H9 (cell line): ENCODE data around the gene MZF1. TPM values are rescaled to one million over a fixed set of nuclear protein-coding genes. Genes with fewer than 3 reads are reported as not detected.
A peak's percentile ranks its signal among the peaks of the same experiment; 100 is the strongest.
"Not testable (repeated sequence)": the region's sequence is repeated elsewhere in the genome, so short reads cannot be mapped to it uniquely, and the experiment has no call there.

Source experiments
- DNase-seq: peaks from one replicate; pipeline ENCODE4 v3.0.0-alpha.2; 2017
- H2AFZ ChIP-seq: one replicate; pipeline ENCODE4 v1.6.1; 2013; ENCODE audit warnings: mild to moderate bottlenecking, low read length, control low read depth, moderate library complexity
- H2AK5ac ChIP-seq: 2 replicates; pipeline ENCODE4 v1.6.1; 2013; ENCODE audit warnings: low read length, control low read depth, mixed read lengths; ENCODE audit not compliant: insufficient read length
- H2BK120ac ChIP-seq: one replicate; pipeline ENCODE4 v1.6.1; 2013; ENCODE audit warnings: low read depth, mild to moderate bottlenecking, low read length, control low read depth, inconsistent platforms; ENCODE audit not compliant: poor library complexity, severe bottlenecking
- H2BK12ac ChIP-seq: 2 replicates; pipeline ENCODE4 v1.6.1; 2013; ENCODE audit warnings: low read length, control low read depth, mixed read lengths, low read depth; ENCODE audit not compliant: insufficient read length
- H2BK15ac ChIP-seq: 2 replicates; pipeline ENCODE4 v1.6.1; 2013; ENCODE audit warnings: low read depth, low read length, control low read depth
- H2BK20ac ChIP-seq: one replicate; pipeline ENCODE4 v1.6.1; 2013; ENCODE audit warnings: low read depth, mild to moderate bottlenecking, low read length, control low read depth, inconsistent platforms; ENCODE audit not compliant: poor library complexity, severe bottlenecking
- H2BK5ac ChIP-seq: 2 replicates; pipeline ENCODE4 v1.6.1; 2013; ENCODE audit warnings: low read length, control low read depth, mixed read lengths; ENCODE audit not compliant: insufficient read length
- H3K14ac ChIP-seq: 2 replicates; pipeline ENCODE4 v1.6.1; 2013; ENCODE audit warnings: low read length, control low read depth; ENCODE audit not compliant: insufficient read depth
- H3K18ac ChIP-seq: 2 replicates; pipeline ENCODE4 v1.6.1; 2013; ENCODE audit warnings: low read depth, mild to moderate bottlenecking, mixed read lengths, low read length, control low read depth; ENCODE audit not compliant: insufficient read length
- H3K23ac ChIP-seq: 2 replicates; pipeline ENCODE4 v1.6.1; 2013; ENCODE audit warnings: low read length, control low read depth, mixed read lengths, low read depth; ENCODE audit not compliant: insufficient read length
- H3K23me2 ChIP-seq: 2 replicates; pipeline ENCODE4 v1.6.1; 2013; ENCODE audit warnings: low read depth, mild to moderate bottlenecking, mixed read lengths, low read length, control low read depth; ENCODE audit not compliant: insufficient read length, poor library complexity, severe bottlenecking
- H3K27ac ChIP-seq: 2 replicates; pipeline ENCODE4 v1.5.1; 2013; ENCODE audit warnings: low read length, control low read depth, mixed read lengths, low read depth; ENCODE audit not compliant: insufficient read length
- H3K27me3 ChIP-seq: 2 replicates; pipeline ENCODE4 v1.6.1; 2013; ENCODE audit warnings: low read length, control low read depth, inconsistent platforms; ENCODE audit not compliant: insufficient read depth
- H3K4ac ChIP-seq: 2 replicates; pipeline ENCODE4 v1.6.1; 2013; ENCODE audit warnings: low read depth, mild to moderate bottlenecking, control low read depth, inconsistent platforms, low read length, moderate library complexity
- H3K4me1 ChIP-seq: 2 replicates; pipeline ENCODE4 v1.6.1; 2013; ENCODE audit warnings: low read length, control low read depth, inconsistent platforms; ENCODE audit not compliant: insufficient read depth
- H3K4me2 ChIP-seq: 2 replicates; pipeline ENCODE4 v1.6.1; 2013; ENCODE audit warnings: low read length, control low read depth, mixed read lengths; ENCODE audit not compliant: insufficient read length, insufficient read depth
- H3K56ac ChIP-seq: 2 replicates; pipeline ENCODE4 v1.6.1; 2013; ENCODE audit warnings: low read depth, mild to moderate bottlenecking, mixed read lengths, low read length, control low read depth; ENCODE audit not compliant: insufficient read length
- H3K79me1 ChIP-seq: 2 replicates; pipeline ENCODE4 v1.6.1; 2013; ENCODE audit warnings: low read depth, mild to moderate bottlenecking, moderate library complexity, low read length, control low read depth, inconsistent platforms; ENCODE audit not compliant: insufficient read depth, poor library complexity, severe bottlenecking
- H3K79me2 ChIP-seq: 2 replicates; pipeline ENCODE4 v1.6.1; 2013; ENCODE audit warnings: low read length, control low read depth, inconsistent platforms; ENCODE audit not compliant: insufficient read depth
- H3K9ac ChIP-seq: 2 replicates; pipeline ENCODE4 v1.6.1; 2013; ENCODE audit warnings: low read length, control low read depth, mixed read lengths; ENCODE audit not compliant: insufficient read length; ENCODE audit errors: extremely low read depth
- H3K9me3 ChIP-seq: one replicate; pipeline ENCODE4 v1.6.1; 2013; ENCODE audit warnings: low read depth, low read length, inconsistent platforms; ENCODE audit not compliant: control insufficient read depth
- H3T11ph ChIP-seq: one replicate; pipeline ENCODE4 v1.6.1; 2013; ENCODE audit warnings: mild to moderate bottlenecking, low read length, control low read depth, inconsistent platforms
- H4K20me1 ChIP-seq: one replicate; pipeline ENCODE4 v1.6.1; 2013; ENCODE audit not compliant: control insufficient read depth, insufficient read length, insufficient read depth
- H4K5ac ChIP-seq: 2 replicates; pipeline ENCODE4 v1.6.1; 2013; ENCODE audit warnings: low read depth, mild to moderate bottlenecking, mixed read lengths, low read length, control low read depth; ENCODE audit not compliant: insufficient read length
- H4K8ac ChIP-seq: replicated peaks from 2 replicates; pipeline ENCODE4 v1.6.1; 2013; ENCODE audit warnings: low read length, control low read depth, mixed read lengths, low read depth; ENCODE audit not compliant: insufficient read length
- H4K91ac ChIP-seq: 2 replicates; pipeline ENCODE4 v1.6.1; 2013; ENCODE audit warnings: low read depth, mild to moderate bottlenecking, moderate library complexity, mixed read lengths, low read length, control low read depth; ENCODE audit not compliant: insufficient read length
- H3K27ac Mint-ChIP-seq, 3 experiments: 2 replicates in 2 of 3; 3 replicates in 1 of 3; pipeline ENCODE4 v1.8.0; 2020 to 2021; ENCODE audit warnings: mixed read lengths in 3 of 3, mild to moderate bottlenecking in 1 of 3, moderate library complexity in 1 of 3
- H3K27me3 Mint-ChIP-seq: 2 replicates; pipeline ENCODE4 v1.8.0; 2021; ENCODE audit warnings: low read depth, mild to moderate bottlenecking, moderate library complexity, mixed read lengths
- H3K36me3 Mint-ChIP-seq, 3 experiments: 2 replicates in 2 of 3; 3 replicates in 1 of 3; pipeline ENCODE4 v1.8.0; 2020 to 2021; ENCODE audit warnings: low read depth in 3 of 3, mixed read lengths in 3 of 3; ENCODE audit not compliant: insufficient read depth in 1 of 3
- H3K4me1 Mint-ChIP-seq, 2 experiments: 2 replicates each; pipeline ENCODE4 v1.8.0; 2020; ENCODE audit warnings: mixed read lengths in 2 of 2
- H3K4me3 Mint-ChIP-seq, 2 experiments: 2 replicates in 1 of 2; 3 replicates in 1 of 2; pipeline ENCODE4 v1.8.0; 2020 to 2021; ENCODE audit warnings: mild to moderate bottlenecking in 2 of 2, mixed read lengths in 2 of 2, moderate library complexity in 1 of 2
- H3K9me3 Mint-ChIP-seq, 2 experiments: 2 replicates in 1 of 2; 3 replicates in 1 of 2; pipeline ENCODE4 v1.8.0; 2020; ENCODE audit warnings: mild to moderate bottlenecking in 2 of 2, mixed read lengths in 2 of 2, moderate library complexity in 1 of 2
- total RNA-seq: library from RNA; stranded (reverse); gene quantifications from 2 replicates; pipeline ENCODE4 v1.2.1, GENCODE V29; 2021

Gene MZF1
- total RNA-seq, 1 experiment from 2014 or later, result 23.6 TPM

DNA sequence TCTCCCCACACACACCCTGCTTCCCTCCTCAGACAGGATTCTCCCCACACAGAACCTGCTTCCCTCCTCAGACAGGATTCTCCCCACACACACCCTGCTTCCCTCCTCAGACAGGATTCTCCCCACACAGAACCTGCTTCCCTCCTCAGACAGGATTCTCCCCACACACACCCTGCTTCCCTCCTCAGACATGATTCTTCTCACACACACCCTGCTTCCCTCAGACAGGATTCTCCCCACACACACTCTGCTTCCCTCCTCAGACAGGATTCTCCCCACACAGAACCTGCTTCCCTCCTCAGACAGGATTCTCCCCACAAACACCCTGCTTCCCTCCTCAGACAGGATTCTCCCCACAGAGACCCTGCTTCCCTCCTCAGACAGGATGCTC is 34.0 kb downstream of the MZF1 start:
- not testable (repeated sequence) for H3K27me3 ChIP-seq, H2BK120ac ChIP-seq, H2BK12ac ChIP-seq, H3K14ac ChIP-seq, H3K4ac ChIP-seq, H2AK5ac ChIP-seq, H3K23ac ChIP-seq, H3K4me1 ChIP-seq, H2BK20ac ChIP-seq, H2BK5ac ChIP-seq, H4K91ac ChIP-seq, H3T11ph ChIP-seq, H3K9ac ChIP-seq, H3K36me3 Mint-ChIP-seq, H2AFZ ChIP-seq, DNase-seq, H2BK15ac ChIP-seq, H3K79me1 ChIP-seq, H3K56ac ChIP-seq, H3K79me2 ChIP-seq, H4K20me1 ChIP-seq, H4K5ac ChIP-seq, H4K8ac ChIP-seq, H3K23me2 ChIP-seq, H3K9me3 ChIP-seq, H3K9me3 Mint-ChIP-seq
- Histone ChIP-seq H3K4me2 (peak overlapping the region; percentile 39), H3K27ac (peak overlapping the region; percentile 38), H3K18ac (peak overlapping the region; percentile 45)
- Mint-ChIP-seq H3K4me1 (peaks cover 7 to 13% of the 10 kb centered on the region in 2 experiments), H3K27me3 (peaks cover 38% of the 10 kb centered on the region), H3K27ac (peak overlapping the region in 1 of 3 experiments; percentile 89; a peak in 3 of 7 replicates), H3K4me3 (peak overlapping the region in 1 of 2 experiments; percentile 60; a peak in 2 of 5 replicates)
